ENCODE measurements around the gene MYO15B.

The MYO15B gene

GRCh38 chr17:75587675-75588595 lies at the start of gene MYO15B:
Gene MYO15B, plus strand, starts transcription at chr17:75587800. Its CDS starts 258 bp downstream, at chr17:75588058.
- Histone ChIP-seq H3K4me2 (peak within 1 kb of the TSS; percentile 98), H3K36me3 (peaks cover 31% of the 10 kb centered on the region), H3K4me3 (peak within 1 kb of the TSS; percentile 90), H3K27ac (peak within 1 kb of the TSS; percentile 98), H3K9me3 (no peaks in the 10 kb centered on the region), H4K20me1 (peaks cover 35% of the 10 kb centered on the region), H3K4me1 (peaks cover 66% of the 10 kb centered on the region), H3K27me3 (no peaks in the 10 kb centered on the region), H3K9ac (peak within 1 kb of the TSS; percentile 98)
- no peak for TF ChIP-seq Cebpa-rat (IDR thresholded peaks at IDR 0.05)

- H3K4me3 ChIP-seq = no peak overlapping the region
Observed at GRCh38 chr17:75539967-75540729, 47.5 kb upstream of the MYO15B start.

GRCh38 chr17:75540923-75541503 lies 46.6 kb upstream of the MYO15B start:
- no peak overlapping the region for H3K4me3 ChIP-seq
- peaks cover 4% of the 10 kb centered on the region for H3K4me1 ChIP-seq
- peaks cover 34% of the 10 kb centered on the region for H3K36me3 ChIP-seq
- H3K27me3 ChIP-seq = no peaks in the 10 kb centered on the region
- H3K27ac ChIP-seq = peak overlapping the region; percentile 40; the same call in 1 of the 2 replicates
- TF ChIP-seq Cebpa-rat (IDR thresholded peaks at IDR 0.05) = no peak
- no peak overlapping the region for H3K9ac ChIP-seq
- peaks cover 23% of the 10 kb centered on the region for H4K20me1 ChIP-seq
- no peak overlapping the region for H3K4me2 ChIP-seq
- H3K9me3 ChIP-seq = no peaks in the 10 kb centered on the region

More at GRCh38 chr17:75539967-75540729, 47.5 kb upstream of the MYO15B start:
- H3K9ac ChIP-seq = no peak overlapping the region
- H3K36me3 ChIP-seq = peaks cover 32% of the 10 kb centered on the region
- TF ChIP-seq Cebpa-rat (IDR thresholded peaks at IDR 0.05) = no peak
- peaks cover 13% of the 10 kb centered on the region for H3K4me1 ChIP-seq
- H3K27ac ChIP-seq = no peak overlapping the region
- no peaks in the 10 kb centered on the region for H3K27me3 ChIP-seq
- H4K20me1 ChIP-seq = peaks cover 26% of the 10 kb centered on the region
- no peaks in the 10 kb centered on the region for H3K9me3 ChIP-seq
- H3K4me2 ChIP-seq = no peak overlapping the region

DNA sequence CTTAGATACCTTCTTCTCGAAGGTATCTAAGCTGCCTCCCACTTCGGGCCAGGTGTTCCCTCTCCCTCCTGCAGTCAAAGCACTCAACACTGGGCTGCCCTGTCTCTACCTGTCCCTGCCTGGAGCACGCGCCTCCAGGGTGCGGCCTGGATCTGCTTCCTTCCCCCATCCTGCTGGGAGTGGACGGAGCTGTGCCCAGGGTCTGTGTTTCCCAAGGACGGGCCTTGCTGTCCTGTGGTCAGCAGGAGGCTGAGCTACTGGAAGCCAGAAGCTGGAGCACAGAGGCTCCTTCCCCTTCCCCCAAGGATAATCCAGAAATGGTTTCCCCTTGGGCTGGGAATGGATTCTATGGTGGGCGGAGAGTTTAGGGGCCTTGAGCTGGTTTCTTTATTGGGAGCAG lies 45.4 kb upstream of the MYO15B start:
- Histone ChIP-seq H3K9me3 (no peaks in the 10 kb centered on the region), H3K4me2 (no peak overlapping the region), H3K4me1 (no peaks in the 10 kb centered on the region), H3K9ac (no peak overlapping the region), H3K27ac (no peak overlapping the region), H3K36me3 (peaks cover 40% of the 10 kb centered on the region), H4K20me1 (peaks cover 20% of the 10 kb centered on the region), H3K4me3 (no peak overlapping the region), H3K27me3 (no peaks in the 10 kb centered on the region)
- TF ChIP-seq Cebpa-rat (IDR thresholded peaks at IDR 0.05) = no peak

DNA sequence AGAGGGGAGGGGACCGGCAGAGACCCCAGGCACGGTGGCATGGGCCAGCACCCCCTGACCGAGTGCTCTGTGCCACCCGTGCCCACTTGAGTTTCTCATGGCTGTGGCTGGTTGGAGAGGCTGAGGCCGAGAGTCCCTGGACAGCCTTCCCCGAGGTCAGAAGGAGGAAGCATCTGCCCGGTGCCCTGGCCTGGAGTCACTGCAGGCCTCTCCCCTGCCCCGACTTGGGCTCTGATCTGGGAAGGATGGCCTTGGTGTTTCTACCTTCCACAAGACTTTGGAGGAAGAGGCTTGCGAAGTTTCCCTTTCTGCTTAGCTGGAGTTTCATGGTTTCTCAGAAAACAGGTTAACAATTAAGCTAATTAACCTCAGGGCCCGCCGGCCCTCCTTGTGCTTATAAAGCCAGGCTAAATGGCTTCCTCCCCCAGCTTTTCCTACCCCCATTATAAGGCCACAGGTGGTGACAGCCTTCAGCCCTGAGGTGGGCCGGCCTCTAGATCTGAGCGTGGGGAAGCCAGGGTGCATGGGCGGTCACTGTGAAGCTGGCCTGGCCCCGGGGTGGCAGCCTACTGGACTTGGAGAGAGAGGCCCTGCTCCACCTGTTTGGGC lies 44.8 kb upstream of the MYO15B start:
- H4K20me1 ChIP-seq = peaks cover 20% of the 10 kb centered on the region
- no peak overlapping the region for H3K4me2 ChIP-seq
- no peak overlapping the region for H3K9ac ChIP-seq
- H3K27ac ChIP-seq = no peak overlapping the region; the same call in 1 of the 2 replicates
- no peaks in the 10 kb centered on the region for H3K4me1 ChIP-seq
- no peak for TF ChIP-seq Cebpa-rat (IDR thresholded peaks at IDR 0.05)
- H3K36me3 ChIP-seq = peaks cover 40% of the 10 kb centered on the region
- no peaks in the 10 kb centered on the region for H3K9me3 ChIP-seq
- no peaks in the 10 kb centered on the region for H3K27me3 ChIP-seq
- no peak overlapping the region for H3K4me3 ChIP-seq

- Histone ChIP-seq H3K27me3 (no peaks in the 10 kb centered on the region), H4K20me1 (peaks cover 20% of the 10 kb centered on the region), H3K27ac (no peak overlapping the region), H3K9ac (no peak overlapping the region), H3K9me3 (no peaks in the 10 kb centered on the region), H3K4me2 (no peak overlapping the region), H3K4me3 (no peak overlapping the region), H3K4me1 (peaks cover 11% of the 10 kb centered on the region), H3K36me3 (peaks cover 36% of the 10 kb centered on the region)
- no peak for TF ChIP-seq Cebpa-rat (IDR thresholded peaks at IDR 0.05)
Observed at GRCh38 chr17:75544250-75544649, 43.4 kb upstream of the MYO15B start.

- Histone ChIP-seq H3K36me3 (peaks cover 30% of the 10 kb centered on the region), H3K9ac (no peak overlapping the region), H4K20me1 (peaks cover 11% of the 10 kb centered on the region), H3K9me3 (no peaks in the 10 kb centered on the region), H3K4me1 (peaks cover 11% of the 10 kb centered on the region), H3K4me2 (no peak overlapping the region), H3K27ac (no peak overlapping the region), H3K4me3 (no peak overlapping the region), H3K27me3 (no peaks in the 10 kb centered on the region)
- no peak for TF ChIP-seq Cebpa-rat (IDR thresholded peaks at IDR 0.05)
Observed at GRCh38 chr17:75546181-75546580, 41.4 kb upstream of the MYO15B start.

DNA sequence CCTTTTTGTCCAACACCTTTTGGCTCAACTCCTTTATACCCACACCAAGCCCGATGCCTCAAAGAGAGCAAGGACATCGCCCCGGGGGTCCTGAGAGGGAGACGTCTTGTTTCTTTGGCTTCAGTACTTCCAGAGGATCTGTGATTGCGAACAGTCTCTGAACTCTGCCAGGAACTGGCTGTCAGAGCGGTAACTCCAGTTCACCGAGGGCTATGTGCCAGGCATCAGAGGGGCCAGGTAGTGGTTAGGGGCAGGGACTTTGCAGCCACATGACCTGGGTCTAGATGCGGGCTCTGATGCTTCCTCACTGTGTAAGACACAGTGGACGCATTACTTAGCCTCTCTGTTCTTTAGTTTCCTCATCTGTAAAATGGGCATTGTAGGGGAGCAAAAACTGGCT lies 40.5 kb upstream of the MYO15B start:
- no peak overlapping the region for H3K27ac ChIP-seq
- peaks cover 30% of the 10 kb centered on the region for H3K36me3 ChIP-seq
- H3K27me3 ChIP-seq = no peaks in the 10 kb centered on the region
- no peak overlapping the region for H3K4me2 ChIP-seq
- no peaks in the 10 kb centered on the region for H3K9me3 ChIP-seq
- peaks cover 11% of the 10 kb centered on the region for H3K4me1 ChIP-seq
- no peak for TF ChIP-seq Cebpa-rat (IDR thresholded peaks at IDR 0.05)
- no peak overlapping the region for H3K9ac ChIP-seq
- peaks cover 8% of the 10 kb centered on the region; the same call in 1 of the 2 replicates for H4K20me1 ChIP-seq
- H3K4me3 ChIP-seq = no peak overlapping the region

DNA sequence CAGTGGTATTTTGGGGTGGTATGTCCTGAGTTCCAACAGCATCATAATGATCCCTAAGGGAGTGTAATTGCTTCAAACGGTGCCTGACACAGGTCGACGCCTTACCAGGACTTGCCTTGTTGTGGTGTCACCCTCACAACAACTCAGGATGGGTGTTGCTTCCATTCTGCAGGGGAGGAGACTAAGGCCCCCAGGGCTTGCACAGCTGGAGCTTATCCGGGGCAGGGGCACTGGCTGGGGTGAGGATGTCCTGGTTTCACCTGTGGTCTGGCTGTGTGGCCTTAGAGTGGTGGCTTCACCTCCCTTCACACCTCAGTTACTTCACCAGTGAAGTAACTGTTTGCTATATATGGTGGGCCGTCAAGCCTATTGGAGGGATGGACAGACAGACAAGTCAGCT lies 38.8 kb upstream of the MYO15B start:
- no peak overlapping the region for H3K4me2 ChIP-seq
- H4K20me1 ChIP-seq = peaks cover 8% of the 10 kb centered on the region; the same call in 1 of the 2 replicates
- peaks cover 11% of the 10 kb centered on the region for H3K4me1 ChIP-seq
- no peak overlapping the region for H3K27ac ChIP-seq
- H3K4me3 ChIP-seq = no peak overlapping the region
- peaks cover 22% of the 10 kb centered on the region for H3K36me3 ChIP-seq
- no peaks in the 10 kb centered on the region for H3K9me3 ChIP-seq
- no peak overlapping the region for H3K9ac ChIP-seq
- TF ChIP-seq Cebpa-rat (IDR thresholded peaks at IDR 0.05) = no peak
- no peaks in the 10 kb centered on the region for H3K27me3 ChIP-seq
